Measurements from ENCODE around the gene R3HDM4.
"Not testable (repeated sequence)": the region's sequence is repeated elsewhere in the genome, so short reads cannot be mapped to it uniquely, and the experiment has no call there.

The R3HDM4 gene

GRCh38 chr19:868458-869244 lies 44.4 kb downstream of the R3HDM4 start:
- DNase-seq: no peak
- in situ Hi-C loops (cut with MboI; ENCODE audit: low pct_unique_long_range_greater_than_20kb, low sequenced_read_pairs): no loop called here

- no peak for DNase-seq
- in situ Hi-C loops (cut with MboI; ENCODE audit: low pct_unique_long_range_greater_than_20kb, low sequenced_read_pairs): no loop called here
These were observed 45.1 kb downstream of the R3HDM4 start for GRCh38 chr19:867855-868457.

GRCh38 chr19:867301-867793 lies 45.7 kb downstream of the R3HDM4 start:
- DNase-seq: no peak

GRCh38 chr19:866769-867300 lies 46.2 kb downstream of the R3HDM4 start:
- in situ Hi-C loops (cut with MboI; ENCODE audit: low pct_unique_long_range_greater_than_20kb, low sequenced_read_pairs): no loop called here
- no peak for DNase-seq

More at GRCh38 chr19:867301-867793, 45.7 kb downstream of the R3HDM4 start:
- in situ Hi-C loops (cut with MboI; ENCODE audit: low pct_unique_long_range_greater_than_20kb, low sequenced_read_pairs): no loop called here

GRCh38 chr19:863315-863620 lies 49.8 kb downstream of the R3HDM4 start:
- DNase-seq: no peak
- in situ Hi-C loops (cut with MboI; ENCODE audit: low pct_unique_long_range_greater_than_20kb, low sequenced_read_pairs): no loop called here

GRCh38 chr19:862581-863314 lies 50.3 kb downstream of the R3HDM4 start:
- in situ Hi-C loops (cut with MboI; ENCODE audit: low pct_unique_long_range_greater_than_20kb, low sequenced_read_pairs): no loop called here
- DNase-seq: no peak

- in situ Hi-C loops (cut with MboI; ENCODE audit: low pct_unique_long_range_greater_than_20kb, low sequenced_read_pairs): no loop called here
- DNase-seq: no peak
These were observed 51.1 kb downstream of the R3HDM4 start for GRCh38 chr19:861756-862580.

GRCh38 chr19:861141-861755 lies 51.8 kb downstream of the R3HDM4 start:
- DNase-seq: no peak
- in situ Hi-C loops (cut with MboI; ENCODE audit: low pct_unique_long_range_greater_than_20kb, low sequenced_read_pairs): no loop called here

GRCh38 chr19:858868-859843 lies 53.9 kb downstream of the R3HDM4 start, which contains the start of gene CFD:
Gene CFD, plus strand, starts transcription at chr19:859664. Its CDS starts 26 bp downstream, at chr19:859690.
- in situ Hi-C loops (cut with MboI; ENCODE audit: low pct_unique_long_range_greater_than_20kb, low sequenced_read_pairs): no loop called here
- DNase-seq: peak; percentile 82

GRCh38 chr19:858284-858683 lies 54.7 kb downstream of the R3HDM4 start:
- in situ Hi-C loops (cut with MboI; ENCODE audit: low pct_unique_long_range_greater_than_20kb, low sequenced_read_pairs): no loop called here

GRCh38 chr19:855566-856120 lies 57.4 kb downstream of the R3HDM4 start:
- no peak for DNase-seq
- in situ Hi-C loops (cut with MboI; ENCODE audit: low pct_unique_long_range_greater_than_20kb, low sequenced_read_pairs): no loop called here

More at GRCh38 chr19:858284-858683, 54.7 kb downstream of the R3HDM4 start:
- no peak for DNase-seq

- in situ Hi-C loops (cut with MboI; ENCODE audit: low pct_unique_long_range_greater_than_20kb, low sequenced_read_pairs): no loop called here
These were observed 57.9 kb downstream of the R3HDM4 start for GRCh38 chr19:855142-855541.

GRCh38 chr19:854549-854948 lies 58.5 kb downstream of the R3HDM4 start:
- in situ Hi-C loops (cut with MboI; ENCODE audit: low pct_unique_long_range_greater_than_20kb, low sequenced_read_pairs): no loop called here

More at GRCh38 chr19:855142-855541, 57.9 kb downstream of the R3HDM4 start:
- no peak for DNase-seq

GRCh38 chr19:853614-854220 lies 59.3 kb downstream of the R3HDM4 start:
- DNase-seq; in situ Hi-C loops (cut with MboI; ENCODE audit: low pct_unique_long_range_greater_than_20kb, low sequenced_read_pairs): not testable (repeated sequence)

More at GRCh38 chr19:854549-854948, 58.5 kb downstream of the R3HDM4 start:
- no peak for DNase-seq

- in situ Hi-C loops (cut with MboI; ENCODE audit: low pct_unique_long_range_greater_than_20kb, low sequenced_read_pairs): no loop called here
- no peak for DNase-seq
These were observed 59.9 kb downstream of the R3HDM4 start for GRCh38 chr19:853014-853585.
